ENCODE data around the gene PHPT1.

- TF ChIP-seq CTCF (IDR thresholded peaks at IDR 0.05; ENCODE audit: borderline replicate concordance, extremely low read depth, low read length, poor library complexity, severe bottlenecking) (no peak), EZH2 (IDR thresholded peaks at IDR 0.05; ENCODE audit: borderline replicate concordance, low read depth, low read length, severe bottlenecking) (no peak)
These were observed 51.3 kb downstream of the PHPT1 start for GRCh38 chr9:136900556-136900955.
